IPS-20b (cell line): ENCODE measurements around the gene ZNF431.
"Not testable (repeated sequence)": the region's sequence is repeated elsewhere in the genome, so short reads cannot be mapped to it uniquely, and the experiment has no call there.

Experiments
- H3K27ac ChIP-seq: one replicate; pipeline ENCODE4 v1.5.1; 2013; ENCODE audit warnings: low read length
- H3K27me3 ChIP-seq: 2 replicates; pipeline ENCODE4 v1.6.1; 2013; ENCODE audit warnings: mild to moderate bottlenecking, low read length, inconsistent platforms; ENCODE audit not compliant: insufficient read depth
- H3K36me3 ChIP-seq: 2 replicates; pipeline ENCODE4 v1.6.1; 2013; ENCODE audit warnings: low read depth, mild to moderate bottlenecking, inconsistent platforms, low read length, moderate library complexity; ENCODE audit not compliant: insufficient read depth
- H3K4me1 ChIP-seq: 2 replicates; pipeline ENCODE4 v1.6.1; 2013; ENCODE audit warnings: mild to moderate bottlenecking, control low read depth, inconsistent platforms, low read length, moderate library complexity; ENCODE audit not compliant: insufficient read depth
- H3K4me3 ChIP-seq: 2 replicates; pipeline ENCODE4 v1.5.1; 2013; ENCODE audit warnings: mild to moderate bottlenecking, low read length, inconsistent platforms
- H3K9ac ChIP-seq: 2 replicates; pipeline ENCODE4 v1.6.1; 2013; ENCODE audit warnings: low read depth, mild to moderate bottlenecking, inconsistent platforms, low read length, moderate library complexity
- H3K9me3 ChIP-seq: 2 replicates; pipeline ENCODE4 v1.6.1; 2013; ENCODE audit warnings: mild to moderate bottlenecking, low read depth, low read length, inconsistent platforms; ENCODE audit not compliant: insufficient read depth

The ZNF431 gene

GRCh38 chr19:21148681-21149080 lies 6.8 kb downstream of the ZNF431 start:
- Histone ChIP-seq H3K27ac (no peak overlapping the region), H3K4me3 (no peak overlapping the region), H3K27me3 (no peaks in the 10 kb centered on the region), H3K4me1 (no peaks in the 10 kb centered on the region), H3K9me3 (peaks cover 31% of the 10 kb centered on the region), H3K36me3 (peaks cover 100% of the 10 kb centered on the region), H3K9ac (no peak overlapping the region)

GRCh38 chr19:21149877-21150276 lies 8.0 kb downstream of the ZNF431 start:
- Histone ChIP-seq H3K27ac (no peak overlapping the region), H3K4me3 (no peak overlapping the region), H3K27me3 (no peaks in the 10 kb centered on the region), H3K36me3 (peaks cover 89% of the 10 kb centered on the region), H3K9me3 (peaks cover 31% of the 10 kb centered on the region), H3K4me1 (no peaks in the 10 kb centered on the region), H3K9ac (no peak overlapping the region)

DNA sequence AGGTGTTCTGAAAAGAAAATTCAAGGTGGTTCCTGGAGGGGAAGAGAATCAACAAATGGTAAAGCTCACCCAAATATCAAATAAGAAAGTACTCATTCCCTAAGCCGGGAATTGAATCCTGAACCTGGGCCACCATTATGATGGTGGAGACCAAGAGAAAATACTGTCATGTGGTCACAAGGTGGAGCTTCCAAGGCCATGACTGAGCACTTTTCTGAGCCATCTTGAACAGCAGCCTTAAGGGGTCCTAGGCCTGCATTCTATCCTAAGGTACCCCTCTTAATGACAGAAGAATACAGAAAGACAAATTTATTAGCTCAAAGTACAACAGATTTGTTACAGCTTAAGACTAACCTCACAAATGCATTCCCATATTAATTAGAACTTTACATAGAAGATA lies 9.6 kb downstream of the ZNF431 start:
- Histone ChIP-seq H3K4me1 (no peaks in the 10 kb centered on the region), H3K36me3 (peaks cover 77% of the 10 kb centered on the region), H3K9me3 (peaks cover 26% of the 10 kb centered on the region), H3K27me3 (no peaks in the 10 kb centered on the region), H3K27ac (no peak overlapping the region), H3K9ac (no peak overlapping the region), H3K4me3 (no peak overlapping the region)

DNA sequence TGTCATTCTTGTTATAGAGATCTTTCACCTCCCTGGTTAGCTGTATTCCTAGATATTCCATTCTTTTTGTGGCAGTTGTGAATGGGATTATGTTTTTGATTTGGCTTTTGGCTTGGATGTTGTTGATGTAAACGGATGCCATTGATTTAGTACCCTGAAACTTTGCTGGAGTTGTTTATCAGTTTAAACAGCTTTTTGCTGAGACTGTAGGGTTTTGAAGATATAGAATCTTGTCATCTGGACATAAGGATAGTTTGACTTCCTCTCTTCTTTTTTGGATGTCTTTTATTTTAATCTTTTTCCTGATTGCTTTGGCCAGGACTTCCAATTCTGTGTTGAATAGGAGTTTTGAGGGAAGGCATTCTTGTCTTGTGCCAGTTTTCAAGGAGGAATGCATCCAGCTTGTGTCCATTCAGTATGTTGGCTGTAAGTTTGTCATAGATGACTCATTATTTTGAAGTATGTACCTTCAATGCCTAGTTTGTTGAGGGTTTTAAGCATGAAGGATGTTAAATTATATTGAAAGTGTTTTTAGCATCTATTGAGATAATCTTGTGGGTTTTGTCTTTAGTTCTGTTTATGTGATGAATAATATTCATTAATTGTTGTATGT lies 16.8 kb downstream of the ZNF431 start:
- Histone ChIP-seq H3K27me3 (no peaks in the 10 kb centered on the region), H3K9me3 (no peaks in the 10 kb centered on the region), H3K36me3 (peaks cover 47% of the 10 kb centered on the region), H3K4me1 (no peaks in the 10 kb centered on the region), H3K9ac (no peak overlapping the region), H3K27ac (no peak overlapping the region), H3K4me3 (no peak overlapping the region)

DNA sequence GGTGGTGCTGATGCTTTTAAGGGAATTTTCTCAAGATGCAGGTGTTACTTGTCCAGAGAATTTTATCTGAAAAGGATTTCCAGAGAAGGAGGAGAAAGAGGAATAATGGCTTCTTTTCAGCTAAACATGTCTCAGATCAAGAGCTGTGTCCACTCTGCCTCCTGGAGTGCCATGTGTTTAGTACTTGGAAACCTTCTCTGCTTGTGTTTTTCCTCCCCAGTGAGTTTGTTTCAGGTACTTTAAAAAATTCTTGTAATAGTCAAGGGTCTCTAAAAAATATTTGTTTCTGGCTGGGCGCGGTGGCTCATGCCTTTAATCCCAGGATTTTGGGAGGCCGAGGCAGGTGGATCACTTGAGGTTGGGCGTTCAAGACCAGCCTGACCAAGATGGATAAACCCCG lies 22.7 kb downstream of the ZNF431 start:
- Histone ChIP-seq H3K27ac (no peak overlapping the region), H3K27me3 (no peaks in the 10 kb centered on the region), H3K36me3 (peaks cover 79% of the 10 kb centered on the region), H3K9ac (no peak overlapping the region), H3K4me3 (no peak overlapping the region), H3K9me3 (no peaks in the 10 kb centered on the region), H3K4me1 (no peaks in the 10 kb centered on the region)

GRCh38 chr19:21166436-21166835 lies 24.6 kb downstream of the ZNF431 start:
- no peaks in the 10 kb centered on the region for H3K27me3 ChIP-seq
- no peak overlapping the region for H3K27ac ChIP-seq
- H3K9me3 ChIP-seq, result no peaks in the 10 kb centered on the region
- H3K4me3 ChIP-seq, result no peak overlapping the region
- H3K9ac ChIP-seq, result no peak overlapping the region
- no peaks in the 10 kb centered on the region for H3K4me1 ChIP-seq
- peaks cover 82% of the 10 kb centered on the region for H3K36me3 ChIP-seq

DNA sequence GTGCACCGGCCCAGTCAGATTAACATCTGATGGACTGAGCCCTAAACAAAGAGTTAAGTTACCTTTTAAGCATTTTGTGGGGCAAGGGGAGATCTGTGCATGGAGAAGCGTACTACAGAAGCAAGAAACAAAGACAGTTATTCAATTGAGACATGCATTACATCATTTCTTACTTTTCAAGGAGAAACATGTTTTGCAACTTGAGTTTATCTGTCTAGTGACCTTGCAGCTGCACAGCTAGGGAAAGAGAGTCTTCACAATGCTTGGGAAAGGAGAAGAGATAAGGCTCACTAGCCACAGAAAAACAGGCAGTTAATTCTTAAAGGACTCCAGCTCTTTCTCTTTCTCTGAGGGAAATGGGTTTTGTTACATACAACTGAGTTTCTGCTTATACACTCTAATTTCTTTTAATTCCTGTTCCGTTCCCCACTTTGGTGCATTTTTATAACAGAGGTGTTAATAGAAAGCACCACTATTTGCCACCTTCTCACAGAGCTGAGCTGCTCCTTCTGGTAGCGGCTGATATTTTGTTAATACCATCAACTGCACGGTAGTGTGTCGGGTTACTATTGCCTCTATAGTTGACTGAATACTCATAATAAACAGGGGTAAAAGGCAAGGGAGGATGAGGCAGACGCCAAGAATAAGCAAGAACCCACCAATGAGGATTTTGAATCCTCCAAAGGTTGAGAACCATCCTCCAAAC lies 55.9 kb downstream of the ZNF431 start:
- Histone ChIP-seq H3K27ac (no peak overlapping the region), H3K9ac (no peak overlapping the region), H3K27me3 (no peaks in the 10 kb centered on the region), H3K36me3 (no peaks in the 10 kb centered on the region), H3K9me3 (no peaks in the 10 kb centered on the region), H3K4me1 (no peaks in the 10 kb centered on the region; the same call in 1 of the 2 replicates), H3K4me3 (no peak overlapping the region)

- H3K36me3 ChIP-seq, result no peaks in the 10 kb centered on the region
- no peaks in the 10 kb centered on the region; the same call in 1 of the 2 replicates for H3K4me1 ChIP-seq
- no peak overlapping the region for H3K9ac ChIP-seq
- H3K27ac ChIP-seq, result no peak overlapping the region
- H3K9me3 ChIP-seq, result peaks cover 12% of the 10 kb centered on the region
- no peak overlapping the region for H3K4me3 ChIP-seq
- H3K27me3 ChIP-seq, result no peaks in the 10 kb centered on the region
Measured at GRCh38 chr19:21202865-21203494, 61.1 kb downstream of the ZNF431 start.

DNA sequence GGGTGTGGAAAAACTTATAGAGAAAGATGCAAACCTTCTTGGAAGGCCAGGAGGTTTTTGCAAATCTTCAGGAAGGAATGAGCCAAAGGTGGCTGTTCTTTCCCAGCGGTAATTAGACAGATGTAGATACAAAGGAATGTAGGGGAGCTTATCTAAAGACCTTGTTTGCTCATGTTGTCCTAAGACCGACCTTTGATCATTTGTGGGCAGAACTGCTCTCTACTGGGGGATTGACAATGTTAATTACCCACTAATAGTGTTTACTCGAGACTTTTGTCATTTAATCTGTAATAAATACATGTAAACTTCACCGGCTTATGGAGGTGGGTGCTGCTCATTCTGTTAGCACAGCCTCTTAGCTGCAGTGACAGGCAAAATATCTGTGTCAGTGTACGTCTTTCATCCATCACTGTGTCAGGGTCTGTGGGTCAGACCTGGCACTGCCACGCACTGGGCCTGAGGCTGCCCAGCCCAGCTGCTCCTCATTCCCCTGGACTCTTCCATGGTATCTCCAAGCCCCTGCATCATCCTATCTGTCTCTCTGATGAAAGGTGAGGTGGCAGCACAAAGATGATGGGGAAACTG lies 68.3 kb downstream of the ZNF431 start:
- Histone ChIP-seq H3K4me3 (no peak overlapping the region), H3K9ac (no peak overlapping the region), H3K27me3 (no peaks in the 10 kb centered on the region), H3K27ac (no peak overlapping the region), H3K4me1 (peaks cover 5% of the 10 kb centered on the region; the same call in 1 of the 2 replicates), H3K9me3 (peaks cover 21% of the 10 kb centered on the region), H3K36me3 (no peaks in the 10 kb centered on the region)

GRCh38 chr19:21221693-21222092 lies 79.9 kb downstream of the ZNF431 start:
- Histone ChIP-seq H3K36me3 (no peaks in the 10 kb centered on the region), H3K9me3 (no peaks in the 10 kb centered on the region; the same call in 1 of the 2 replicates), H3K9ac (peak overlapping the region; percentile 34; the same call in 1 of the 2 replicates), H3K4me3 (peak overlapping the region; percentile 18; the same call in 1 of the 2 replicates), H3K27ac (no peak overlapping the region), H3K4me1 (peaks cover 10% of the 10 kb centered on the region; the same call in 1 of the 2 replicates), H3K27me3 (no peaks in the 10 kb centered on the region)

- not testable (repeated sequence) for H3K27ac ChIP-seq, H3K27me3 ChIP-seq, H3K9ac ChIP-seq, H3K4me3 ChIP-seq, H3K4me1 ChIP-seq, H3K36me3 ChIP-seq
- H3K9me3 ChIP-seq, result peaks cover 33% of the 10 kb centered on the region
Measured at GRCh38 chr19:21229938-21230337, 88.1 kb downstream of the ZNF431 start.
